Mesodermal cell (in vitro differentiated cells): ENCODE data around the gene CALML3.
"Not testable (repeated sequence)": the region's sequence is repeated elsewhere in the genome, so short reads cannot be mapped to it uniquely, and the experiment has no call there.

Experiments used
- H3K27ac ChIP-seq: 2 replicates; pipeline ENCODE4 v1.7.0; 2013; ENCODE audit warnings: mild to moderate bottlenecking, low read depth, low read length, moderate library complexity; ENCODE audit not compliant: severe bottlenecking
- H3K36me3 ChIP-seq: 2 replicates; pipeline ENCODE4 v1.7.1; 2013; ENCODE audit warnings: mild to moderate bottlenecking, low read length, moderate library complexity; ENCODE audit not compliant: control insufficient read depth, insufficient read depth
- H3K4me1 ChIP-seq: one replicate; pipeline ENCODE4 v1.7.1; 2013; ENCODE audit warnings: mild to moderate bottlenecking, low read length; ENCODE audit not compliant: insufficient read depth, control insufficient read depth, poor library complexity, severe bottlenecking
- H3K4me3 ChIP-seq: 2 replicates; pipeline ENCODE4 v1.7.0; 2013; ENCODE audit warnings: low read length, control low read depth, mild to moderate bottlenecking; ENCODE audit not compliant: insufficient read depth, poor library complexity, severe bottlenecking; ENCODE audit errors: extremely low read depth
- H3K9me3 ChIP-seq: 2 replicates; pipeline ENCODE4 v1.7.1; 2013; ENCODE audit warnings: mild to moderate bottlenecking, low read length, moderate library complexity; ENCODE audit not compliant: control insufficient read depth
- WGBS, 2 experiments: methylation state at CpG; one replicate each; pipeline ENCODE4 v1.1.5; 2013; ENCODE audit warnings: missing lambda C conversion rate in 2 of 2; ENCODE audit not compliant: insufficient coverage in 2 of 2; 5-methylcytosine and 5-hydroxymethylcytosine counted together

CALML3 gene

DNA sequence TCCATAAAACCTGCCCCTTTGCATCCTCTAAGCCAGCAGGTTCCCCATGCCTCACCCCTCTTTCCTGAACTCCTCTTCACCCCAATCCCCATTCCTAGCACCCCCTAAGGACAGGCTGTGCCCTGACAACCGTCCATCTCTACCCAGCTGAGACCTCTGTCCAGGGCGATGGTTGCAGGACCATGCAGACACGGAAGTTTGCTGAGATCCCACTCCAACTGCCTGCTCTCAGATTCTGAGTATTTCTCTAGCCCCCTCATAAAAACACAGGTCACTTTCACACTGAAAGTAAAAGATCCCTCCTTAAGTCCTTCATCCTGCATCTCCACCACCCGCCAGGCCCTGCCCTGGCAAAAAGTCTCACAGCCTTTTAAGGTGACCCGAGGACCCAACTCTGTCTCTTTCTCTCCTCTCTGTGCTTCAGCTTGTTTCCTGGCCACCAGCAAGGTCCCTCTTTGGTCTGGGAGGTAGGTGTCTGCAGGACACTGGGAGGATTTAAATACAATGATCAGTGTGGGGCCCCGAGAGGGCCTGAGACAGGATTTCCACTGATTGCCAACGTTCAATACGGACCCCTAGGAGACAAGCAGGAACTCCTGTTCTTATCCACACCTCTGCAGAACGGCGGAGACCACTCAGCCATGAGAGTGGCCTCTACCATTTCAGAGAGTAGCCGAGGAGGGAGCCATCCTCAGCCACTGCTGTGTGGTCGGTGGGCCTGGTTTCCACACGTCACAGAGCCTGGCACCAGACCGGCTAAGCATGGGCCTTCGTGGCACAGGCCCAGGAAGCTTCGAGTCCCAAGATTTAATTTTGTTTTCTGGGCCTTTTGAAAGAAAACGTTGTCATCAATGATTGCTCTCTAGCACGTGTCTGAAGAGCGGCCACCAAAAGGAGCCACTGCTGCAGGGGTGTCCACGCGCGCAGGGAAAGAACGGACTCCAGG is 27.9 kb downstream of the CALML3 start:
- H3K36me3 ChIP-seq: no peaks in the 10 kb centered on the region
- peaks cover 52% of the 10 kb centered on the region for H3K4me1 ChIP-seq
- no peak overlapping the region for H3K27ac ChIP-seq
- H3K4me3 ChIP-seq: no peak overlapping the region
- WGBS, 2 experiments: 94 to 95% methylated on average over 21 of the region's 23 CpGs
- H3K9me3 ChIP-seq: no peaks in the 10 kb centered on the region

DNA sequence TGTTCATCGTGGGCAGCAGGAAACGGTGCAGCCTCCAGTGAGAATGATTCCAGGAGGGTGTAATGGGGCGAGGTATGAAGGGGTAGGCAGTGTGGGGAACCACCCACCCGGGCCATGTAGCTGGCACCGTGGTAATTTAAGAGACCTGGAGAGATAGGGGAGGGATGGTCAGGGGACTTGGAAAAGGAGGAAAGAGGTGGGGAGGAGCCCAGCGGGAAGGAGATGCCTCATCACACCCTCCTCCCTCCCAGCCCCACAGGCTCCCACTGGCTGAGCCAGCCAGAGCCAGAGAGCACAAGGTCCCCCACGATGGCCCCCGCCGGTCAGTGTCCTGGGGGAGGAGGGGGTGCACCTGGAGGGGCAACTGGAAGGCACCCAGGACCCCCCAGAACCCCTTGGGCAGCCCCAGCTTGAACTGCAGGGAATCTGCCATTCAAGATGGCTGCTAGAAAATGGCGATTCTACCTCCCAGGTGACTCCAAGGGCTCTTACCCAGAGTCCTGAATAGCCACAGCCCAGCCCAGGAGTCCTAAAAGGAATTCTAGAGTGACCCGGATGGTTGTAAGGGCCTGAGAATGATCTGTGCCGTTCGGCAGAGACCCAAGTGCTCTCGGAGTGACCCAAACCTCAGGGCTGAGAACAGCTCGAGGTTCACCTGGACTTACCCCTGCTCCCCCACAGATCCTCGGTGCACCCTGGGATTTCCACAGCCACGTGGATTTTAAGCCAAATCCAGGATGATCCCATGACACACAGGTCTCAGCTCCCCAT is 28.8 kb downstream of the CALML3 start:
- no peaks in the 10 kb centered on the region for H3K36me3 ChIP-seq
- no peaks in the 10 kb centered on the region for H3K9me3 ChIP-seq
- H3K4me1 ChIP-seq: peaks cover 50% of the 10 kb centered on the region
- no peak overlapping the region for H3K4me3 ChIP-seq
- 88 to 92% methylated on average over 13 to 15 of the region's 17 CpGs for WGBS, 2 experiments
- H3K27ac ChIP-seq: no peak overlapping the region

DNA sequence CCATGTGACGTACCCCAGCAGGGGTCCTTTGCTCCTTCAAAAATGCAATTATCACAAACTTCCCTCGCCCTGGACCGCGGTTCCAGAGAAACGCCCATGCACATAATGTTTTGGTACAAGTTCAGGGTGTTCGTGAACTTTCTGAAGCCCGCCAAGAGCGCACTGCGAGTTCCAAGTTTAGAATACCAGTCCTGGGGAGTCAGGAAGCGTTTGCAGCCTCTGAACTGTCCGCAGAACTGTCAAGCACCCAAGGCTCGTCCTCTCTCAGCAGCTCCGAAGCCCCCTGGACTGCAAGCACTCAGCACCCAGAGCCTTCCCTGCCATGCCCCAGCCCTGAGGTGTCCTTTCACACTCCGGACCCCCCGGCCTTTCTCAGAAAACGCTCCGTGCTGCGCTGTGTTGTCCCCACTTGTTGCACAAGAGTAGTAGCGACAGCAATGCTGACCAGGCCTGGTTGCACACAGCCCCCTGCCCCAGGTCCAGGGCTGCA is 30.3 kb downstream of the CALML3 start:
- Histone ChIP-seq H3K27ac (no peak overlapping the region), H3K4me1 (peaks cover 61% of the 10 kb centered on the region), H3K9me3 (no peaks in the 10 kb centered on the region), H3K36me3 (no peaks in the 10 kb centered on the region), H3K4me3 (no peak overlapping the region)
- WGBS, 2 experiments: 97% methylated on average over 14 to 18 of the region's 19 CpGs

DNA sequence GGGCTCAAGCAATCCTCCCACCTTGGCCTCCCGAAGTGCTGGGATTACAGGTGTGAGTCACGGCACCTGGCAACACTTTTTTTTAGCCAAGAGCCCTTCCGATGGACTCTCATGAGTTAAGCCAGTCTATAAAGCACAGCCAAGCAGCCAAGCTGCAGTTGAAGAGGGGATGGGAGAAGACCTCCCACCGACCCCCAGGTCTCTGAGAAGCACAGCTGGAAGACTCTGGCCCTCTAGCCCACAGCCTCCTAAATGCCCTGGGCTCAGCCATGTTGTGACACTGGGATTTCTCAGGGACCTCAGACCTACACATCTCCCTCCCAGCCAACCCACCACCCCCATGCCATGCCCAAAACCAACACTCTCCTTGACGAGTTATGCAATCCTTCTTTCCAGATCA is 31.1 kb downstream of the CALML3 start:
- 93 to 96% methylated on average over 3 to 5 of the region's 5 CpGs for WGBS, 2 experiments
- H3K36me3 ChIP-seq: no peaks in the 10 kb centered on the region

DNA sequence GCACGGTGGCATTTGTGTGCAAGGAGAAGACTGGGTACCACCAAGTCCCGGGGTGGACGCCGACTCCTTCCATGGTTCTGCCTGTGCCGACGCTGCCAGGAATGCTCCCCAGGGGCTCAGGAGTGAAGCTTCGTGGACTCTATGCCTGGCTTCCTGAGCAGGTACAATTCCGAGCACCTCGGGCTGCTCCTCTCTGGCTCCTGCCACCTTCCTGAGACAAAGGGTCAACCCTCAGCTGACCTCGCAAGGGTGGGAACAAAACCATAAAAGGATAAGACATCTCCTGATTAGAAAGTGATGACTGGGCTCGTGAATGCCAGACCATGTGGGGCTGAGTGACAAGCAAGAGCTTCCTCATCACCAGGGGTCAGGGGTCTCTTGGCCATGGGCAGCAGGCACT is 31.8 kb downstream of the CALML3 start:
- Histone ChIP-seq H3K27ac (no peak overlapping the region), H3K4me3 (no peak overlapping the region), H3K4me1 (peaks cover 59% of the 10 kb centered on the region), H3K9me3 (no peaks in the 10 kb centered on the region), H3K36me3 (no peaks in the 10 kb centered on the region)
- 91% methylated on average over 10 to 11 of the region's 11 CpGs for WGBS, 2 experiments

More for the DNA sequence above, 31.1 kb downstream of the CALML3 start:
- Histone ChIP-seq H3K27ac (no peak overlapping the region), H3K4me1 (peaks cover 63% of the 10 kb centered on the region), H3K4me3 (no peak overlapping the region), H3K9me3 (no peaks in the 10 kb centered on the region)

DNA sequence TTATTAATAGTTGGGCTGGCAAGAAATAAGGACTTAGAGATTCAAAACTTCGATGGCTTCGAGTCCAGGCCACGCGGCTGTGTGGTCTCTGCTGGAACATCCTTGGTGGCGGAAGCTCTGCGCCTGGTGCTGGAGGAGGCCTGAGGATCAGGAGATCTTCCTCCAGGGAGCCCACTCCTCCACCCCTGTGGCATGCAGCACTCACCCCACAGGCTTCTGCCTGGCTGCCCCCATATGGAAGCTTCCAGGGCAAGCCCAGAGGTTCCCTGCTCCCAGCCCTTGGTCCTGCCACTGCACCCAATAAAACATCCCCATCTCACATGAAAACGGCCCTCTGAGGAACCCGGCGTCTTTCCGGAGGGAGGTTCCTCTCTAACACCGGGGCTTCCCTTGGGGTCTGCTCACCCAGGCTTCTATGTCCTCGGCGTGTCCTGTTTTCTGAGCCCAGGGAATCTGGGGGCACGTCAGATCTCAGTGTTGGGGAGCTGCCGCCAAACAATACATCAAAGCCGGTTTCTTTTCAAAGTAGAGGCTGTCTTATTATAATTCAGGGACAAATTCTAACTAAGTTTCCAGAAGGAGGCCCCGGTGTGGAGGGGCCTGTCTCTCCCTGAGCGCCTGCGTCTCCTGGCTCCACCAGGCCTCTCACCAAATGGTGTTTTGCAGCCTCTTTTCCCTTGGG is 32.4 kb downstream of the CALML3 start:
- no peaks in the 10 kb centered on the region for H3K36me3 ChIP-seq
- H3K4me3 ChIP-seq: no peak overlapping the region
- 95 to 96% methylated on average over 16 to 17 of the region's 19 CpGs for WGBS, 2 experiments
- H3K4me1 ChIP-seq: peaks cover 53% of the 10 kb centered on the region
- no peak overlapping the region for H3K27ac ChIP-seq
- H3K9me3 ChIP-seq: no peaks in the 10 kb centered on the region

DNA sequence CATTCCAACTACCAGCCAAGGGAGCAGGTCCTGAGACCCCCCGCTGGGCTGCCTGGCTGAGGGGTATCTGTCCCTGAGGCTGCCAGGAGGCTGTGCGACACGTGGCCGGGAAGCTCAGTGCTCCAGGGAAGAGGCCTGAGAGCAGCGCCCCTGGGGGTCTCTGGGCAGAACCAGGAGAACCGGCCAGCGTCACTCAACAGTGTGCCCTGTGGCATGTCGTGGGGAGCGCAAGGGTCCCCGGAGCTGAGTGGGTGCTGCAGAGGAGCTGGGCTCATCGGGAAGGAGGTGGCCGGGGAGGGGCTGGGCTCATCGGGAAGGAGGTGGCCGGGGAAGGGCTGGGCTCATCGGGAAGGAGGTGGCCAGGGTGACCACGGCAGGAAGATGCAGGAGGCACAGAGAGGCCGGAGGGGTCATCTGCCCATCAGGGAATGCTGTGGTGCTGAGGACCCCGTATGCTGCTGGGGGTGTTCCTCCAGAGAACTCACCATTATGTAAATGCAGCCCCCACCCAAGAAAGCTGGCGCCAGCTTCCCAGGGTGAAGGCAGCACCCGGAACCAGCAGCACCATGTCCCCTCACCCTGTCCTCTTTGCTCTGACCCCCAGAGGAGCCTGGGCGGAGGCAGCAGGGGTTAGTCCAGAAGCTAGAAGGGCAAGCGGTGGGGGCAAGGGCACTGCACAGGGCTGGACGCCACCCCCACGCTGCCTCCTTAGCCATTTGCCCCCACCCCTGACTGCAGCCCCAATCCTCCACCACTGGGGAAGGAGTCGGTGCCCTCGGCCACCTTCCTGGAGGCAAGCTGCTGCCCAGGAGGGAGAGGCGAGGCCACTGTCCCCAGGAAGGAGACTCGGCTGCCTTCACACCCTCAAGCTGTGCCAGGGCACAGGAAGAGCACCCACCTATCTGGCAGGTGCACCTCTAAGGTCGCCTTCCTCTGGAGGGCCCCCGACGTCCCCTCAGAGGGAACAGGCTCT is 33.3 kb downstream of the CALML3 start:
- 94 to 96% methylated on average over 24 to 30 of the region's 31 CpGs for WGBS, 2 experiments
- Histone ChIP-seq H3K4me1 (peaks cover 46% of the 10 kb centered on the region), H3K27ac (no peak overlapping the region), H3K9me3 (no peaks in the 10 kb centered on the region), H3K4me3 (no peak overlapping the region), H3K36me3 (no peaks in the 10 kb centered on the region)

DNA sequence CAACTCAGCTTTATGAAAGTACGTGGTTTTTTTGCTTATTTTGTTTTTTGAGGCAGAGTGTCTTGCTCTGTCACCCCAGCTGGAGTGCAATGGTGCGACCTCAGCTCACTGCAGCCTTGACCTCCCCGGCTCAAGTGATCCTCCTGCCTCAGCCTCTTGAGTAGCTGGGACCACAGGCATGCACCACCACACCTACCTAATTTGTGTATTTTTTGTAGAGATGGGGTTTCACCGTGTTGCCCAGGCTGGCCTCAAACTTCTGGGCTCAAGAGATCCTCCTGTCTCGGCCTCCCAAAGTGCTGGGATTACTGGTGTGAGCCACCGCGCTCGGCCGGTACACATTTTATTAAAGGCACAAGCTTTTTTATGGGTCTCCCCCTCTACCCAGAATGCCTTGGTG is 34.3 kb downstream of the CALML3 start:
- H3K4me3 ChIP-seq, H3K36me3 ChIP-seq, H3K9me3 ChIP-seq: not testable (repeated sequence)
- WGBS, 2 experiments: 100% methylated on average over 1 to 7 of the region's 9 CpGs
- Histone ChIP-seq H3K4me1 (peaks cover 53% of the 10 kb centered on the region), H3K27ac (peak overlapping the region; percentile 57)

DNA sequence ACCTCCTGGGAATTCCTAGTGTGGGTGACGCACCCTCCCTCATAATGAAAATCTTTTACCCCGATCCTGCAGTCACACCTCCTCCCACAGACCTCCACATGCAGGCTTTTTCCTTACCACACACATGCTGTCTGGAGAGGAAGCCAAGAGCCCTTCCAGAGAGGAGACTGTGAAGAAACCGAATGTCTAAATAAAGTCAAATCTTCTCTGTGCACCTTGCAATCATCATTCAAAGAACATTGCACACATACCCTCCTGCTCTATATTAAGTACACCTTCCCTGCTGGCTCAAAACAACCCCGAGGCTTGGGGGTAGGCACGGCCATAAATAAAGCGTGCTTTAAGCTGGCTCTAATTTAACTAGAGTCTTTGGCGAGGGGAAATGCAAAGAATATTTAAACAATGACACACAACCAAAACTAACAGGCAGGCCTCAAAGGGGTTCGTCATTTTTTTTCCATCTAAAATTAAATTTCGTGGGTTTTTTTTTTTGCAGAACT is 34.9 kb downstream of the CALML3 start:
- peak overlapping the region; percentile 57 for H3K27ac ChIP-seq
- no peaks in the 10 kb centered on the region for H3K36me3 ChIP-seq
- H3K4me1 ChIP-seq: peaks cover 54% of the 10 kb centered on the region
- no peak overlapping the region for H3K4me3 ChIP-seq
- 70 to 75% methylated on average over 5 to 8 of the region's 9 CpGs for WGBS, 2 experiments
- H3K9me3 ChIP-seq: no peaks in the 10 kb centered on the region
